ENCODE data around the gene PRC1.

PRC1 gene

GRCh38 chr15:90988296-90988695 lies 6.0 kb downstream of the PRC1 start:
- FAIRE-seq: no peak

DNA sequence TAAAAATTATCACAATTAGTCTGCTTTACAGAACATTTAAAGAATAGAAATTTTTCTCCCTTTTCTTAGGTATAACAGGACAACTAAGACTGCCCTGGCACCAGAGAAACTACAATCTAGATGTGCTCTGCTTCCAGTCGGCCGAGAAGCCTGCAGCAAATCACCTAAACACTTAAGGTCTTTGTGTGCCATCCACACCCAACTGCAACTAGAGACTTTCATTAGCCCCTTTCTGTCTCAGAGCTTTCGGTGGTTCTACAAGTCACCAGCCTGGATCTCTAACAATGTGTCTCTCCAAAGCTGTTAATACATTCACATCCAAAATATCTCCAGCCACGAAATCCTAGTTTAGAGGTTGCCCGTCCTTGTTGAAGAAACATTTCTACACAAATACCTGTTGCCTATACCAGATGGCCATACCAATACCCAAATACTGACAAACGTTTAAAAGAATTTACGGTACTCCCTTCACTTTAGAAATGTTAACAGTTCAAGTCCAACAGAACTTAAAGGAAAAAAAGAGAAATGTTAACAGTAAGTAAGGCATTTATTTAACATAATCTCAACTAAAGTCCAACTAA lies 6.7 kb downstream of the PRC1 start:
- no peak for FAIRE-seq

DNA sequence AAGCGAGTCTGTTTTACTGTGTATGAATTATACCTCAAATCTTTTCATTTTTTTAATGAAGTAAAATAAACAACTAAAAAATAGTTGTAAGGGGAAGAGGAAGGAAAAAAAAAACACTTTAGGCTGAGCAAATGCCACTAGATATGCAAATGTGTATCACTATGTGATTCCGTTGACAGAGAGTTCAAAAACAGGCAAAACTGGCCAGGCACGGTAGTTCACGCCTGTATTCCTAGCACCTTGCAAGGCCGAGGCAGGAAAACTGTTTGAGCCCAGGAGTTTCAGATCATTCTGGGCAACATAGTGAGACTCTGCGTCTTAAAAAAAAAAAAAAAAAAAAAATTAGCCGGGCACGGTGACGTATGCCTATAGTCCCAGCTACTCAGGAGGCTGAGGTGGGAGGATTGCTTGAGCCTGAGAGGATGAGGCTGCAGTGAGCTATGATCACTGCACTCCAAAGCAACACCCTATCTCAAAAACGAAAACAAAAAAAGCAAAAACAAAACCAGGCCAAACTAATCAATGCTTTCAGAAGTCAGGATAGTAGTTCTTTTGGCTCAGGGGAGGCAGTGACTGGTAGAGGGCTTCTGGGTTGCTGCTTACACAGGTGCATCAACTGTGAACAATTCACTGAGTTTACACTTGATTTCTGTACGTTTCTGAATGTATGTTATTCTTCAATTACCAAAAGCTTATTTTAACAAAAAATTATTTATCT lies 7.4 kb downstream of the PRC1 start:
- FAIRE-seq: no peak

GRCh38 chr15:90982135-90982534 lies 12.2 kb downstream of the PRC1 start:
- no peak for FAIRE-seq

DNA sequence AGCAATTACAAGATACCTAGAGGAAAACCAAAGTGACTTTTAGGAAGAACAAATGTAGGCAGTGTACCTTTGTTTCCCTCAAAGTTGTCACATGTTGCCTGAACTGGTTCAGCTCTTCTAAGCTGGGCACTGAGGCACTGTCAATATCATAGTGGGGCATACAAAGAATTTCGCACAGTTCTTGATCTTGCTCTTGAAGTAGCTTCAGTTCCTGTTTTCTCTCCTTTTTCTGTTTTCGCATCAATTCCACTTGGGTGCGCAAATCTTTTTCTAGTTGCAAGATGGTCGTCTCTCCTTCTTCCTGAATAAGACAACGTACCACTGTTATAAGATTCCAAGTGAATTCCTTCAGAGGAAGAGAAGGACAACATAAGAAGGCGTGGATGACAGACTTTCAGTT lies 12.7 kb downstream of the PRC1 start:
- FAIRE-seq: no peak

DNA sequence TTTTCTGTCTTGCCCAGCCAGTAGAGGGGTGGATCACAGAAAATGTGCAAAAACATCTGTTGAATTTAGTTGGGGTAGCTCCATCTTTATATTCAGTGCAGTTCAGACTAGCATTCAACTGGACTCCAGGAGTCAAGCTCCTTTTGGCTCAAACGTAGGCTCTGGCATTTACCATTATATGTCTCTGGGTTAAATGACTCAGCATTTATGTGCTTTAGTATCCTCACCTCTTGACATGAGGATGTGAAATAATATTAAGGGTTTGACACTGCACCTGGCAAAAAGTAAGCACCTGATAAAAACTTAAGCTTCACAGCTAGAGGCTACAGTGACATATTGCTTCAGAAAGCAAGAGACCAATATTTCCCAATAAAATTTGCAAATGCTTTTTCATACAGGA lies 14.8 kb downstream of the PRC1 start:
- no peak for FAIRE-seq

GRCh38 chr15:90974216-90974615 lies 20.1 kb downstream of the PRC1 start:
- no peak for FAIRE-seq

GRCh38 chr15:90972133-90972532 lies 22.2 kb downstream of the PRC1 start:
- no peak for FAIRE-seq

DNA sequence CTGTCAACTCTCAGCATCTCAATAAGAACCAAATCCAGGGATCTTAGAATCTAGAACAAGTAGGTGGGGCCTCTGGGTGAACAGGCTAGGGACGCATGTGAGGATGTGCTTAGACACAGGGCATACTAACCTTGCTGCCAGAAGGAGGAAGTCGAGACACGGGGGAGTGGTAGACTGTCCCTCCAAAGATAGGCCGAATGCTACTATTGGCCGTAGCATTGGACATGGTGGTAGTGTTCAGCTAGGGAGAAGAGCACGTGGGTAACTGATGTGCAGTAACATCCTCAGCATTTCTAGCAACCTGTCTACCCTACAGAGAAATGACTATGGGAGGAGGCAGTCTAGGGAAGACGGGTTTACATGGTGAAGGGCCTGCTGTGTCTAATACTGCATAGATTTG lies 24.1 kb downstream of the PRC1 start:
- no peak for FAIRE-seq

DNA sequence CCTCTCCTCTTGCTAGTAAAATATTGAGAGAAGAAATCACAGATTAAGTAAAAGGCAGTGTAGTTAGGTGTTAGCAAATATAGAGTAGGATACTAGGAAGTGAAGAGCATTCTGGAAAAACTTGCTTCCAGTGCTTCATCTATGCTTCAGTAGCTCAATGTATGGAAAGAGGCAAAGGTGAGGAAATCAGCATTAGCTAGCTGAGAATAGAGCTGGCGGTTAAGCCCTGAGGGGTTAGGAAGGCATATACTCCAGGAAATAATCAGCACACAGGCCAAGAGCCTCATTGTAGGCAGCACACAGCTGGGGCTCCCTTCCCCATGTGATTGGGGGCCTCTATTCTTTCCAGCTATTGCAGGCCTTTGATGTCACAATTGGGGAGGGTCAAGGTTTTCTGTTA lies 25.9 kb downstream of the PRC1 start:
- no peak for FAIRE-seq

GRCh38 chr15:90967206-90967605 lies 27.1 kb downstream of the PRC1 start:
- no peak for FAIRE-seq

- FAIRE-seq: no peak
Measured at GRCh38 chr15:90966262-90966661, 28.1 kb downstream of the PRC1 start.

GRCh38 chr15:90962021-90962420 lies 32.3 kb downstream of the PRC1 start:
- FAIRE-seq: no peak

- FAIRE-seq: no peak
Measured at GRCh38 chr15:90960298-90961091, 33.8 kb downstream of the PRC1 start.

DNA sequence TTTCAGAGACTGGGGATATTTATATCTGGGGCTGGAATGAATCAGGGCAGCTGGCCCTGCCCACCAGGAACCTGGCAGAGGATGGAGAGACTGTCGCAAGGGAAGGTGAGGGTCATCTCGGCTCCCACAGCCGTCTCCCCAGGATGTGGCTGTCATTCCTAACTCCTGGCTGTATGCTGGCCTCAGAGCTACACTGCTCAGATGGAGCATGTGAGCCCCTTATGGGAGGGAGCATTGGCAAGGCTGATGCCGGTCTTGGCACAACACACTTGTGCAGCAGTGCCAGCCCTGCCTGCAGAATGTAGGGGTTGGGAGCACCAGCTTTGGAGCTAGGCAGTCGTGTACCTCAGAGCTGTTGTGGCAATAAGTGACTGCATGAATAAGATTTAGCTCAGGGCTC lies 34.4 kb downstream of the PRC1 start:
- no peak for FAIRE-seq

DNA sequence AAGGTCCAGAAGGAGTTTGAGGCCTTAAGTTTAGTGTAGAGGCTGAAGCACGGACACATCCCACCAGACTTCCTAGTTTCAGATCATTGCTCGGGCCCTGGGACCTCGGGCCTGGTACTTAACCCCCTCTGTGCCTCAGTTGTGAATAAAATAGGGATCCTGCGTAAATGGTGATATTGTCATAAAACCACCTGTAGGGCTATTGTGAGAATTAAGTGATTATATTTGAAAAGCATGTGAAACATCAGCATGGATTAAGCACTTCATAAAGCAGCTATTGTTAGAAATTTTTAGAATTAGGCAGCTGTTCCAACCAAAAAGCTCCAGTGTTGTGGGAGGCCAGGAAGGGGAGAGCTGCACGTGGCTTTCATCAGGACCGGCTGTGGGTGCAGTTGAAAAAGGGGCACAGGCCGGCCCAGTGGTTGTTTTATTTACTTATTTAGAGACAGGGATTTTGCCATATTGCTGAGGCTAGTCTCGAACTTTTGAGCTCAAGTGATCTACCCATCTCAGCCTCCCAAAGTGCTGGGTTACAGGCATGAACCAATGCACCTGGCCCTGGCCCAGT lies 35.2 kb downstream of the PRC1 start:
- FAIRE-seq: no peak

DNA sequence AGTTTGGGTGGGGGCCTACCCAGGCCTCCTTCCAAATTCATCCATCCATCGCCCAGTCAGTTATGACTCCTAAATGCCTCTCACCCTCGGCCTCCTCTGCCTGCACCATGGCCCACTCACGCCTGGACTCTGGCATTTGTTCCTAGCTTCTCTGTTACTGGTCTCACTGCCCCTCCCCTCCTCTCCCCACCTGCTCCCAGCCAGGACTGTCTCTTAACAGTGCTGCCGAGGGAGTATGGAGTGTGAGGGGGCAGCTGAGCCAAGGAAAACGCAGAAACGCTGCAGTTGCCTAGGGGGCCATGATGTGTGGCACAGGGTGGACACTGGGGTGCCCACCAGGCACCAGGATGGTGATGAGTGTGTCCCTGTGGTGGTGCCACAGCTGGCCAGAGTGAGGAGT lies 36.5 kb downstream of the PRC1 start:
- FAIRE-seq: no peak

- FAIRE-seq: no peak
Measured at GRCh38 chr15:90957031-90957790, 37.1 kb downstream of the PRC1 start.

- FAIRE-seq: no peak
Measured at GRCh38 chr15:90956274-90957030, 37.9 kb downstream of the PRC1 start.

GRCh38 chr15:90955624-90956273 lies 38.6 kb downstream of the PRC1 start:
- no peak for FAIRE-seq

DNA sequence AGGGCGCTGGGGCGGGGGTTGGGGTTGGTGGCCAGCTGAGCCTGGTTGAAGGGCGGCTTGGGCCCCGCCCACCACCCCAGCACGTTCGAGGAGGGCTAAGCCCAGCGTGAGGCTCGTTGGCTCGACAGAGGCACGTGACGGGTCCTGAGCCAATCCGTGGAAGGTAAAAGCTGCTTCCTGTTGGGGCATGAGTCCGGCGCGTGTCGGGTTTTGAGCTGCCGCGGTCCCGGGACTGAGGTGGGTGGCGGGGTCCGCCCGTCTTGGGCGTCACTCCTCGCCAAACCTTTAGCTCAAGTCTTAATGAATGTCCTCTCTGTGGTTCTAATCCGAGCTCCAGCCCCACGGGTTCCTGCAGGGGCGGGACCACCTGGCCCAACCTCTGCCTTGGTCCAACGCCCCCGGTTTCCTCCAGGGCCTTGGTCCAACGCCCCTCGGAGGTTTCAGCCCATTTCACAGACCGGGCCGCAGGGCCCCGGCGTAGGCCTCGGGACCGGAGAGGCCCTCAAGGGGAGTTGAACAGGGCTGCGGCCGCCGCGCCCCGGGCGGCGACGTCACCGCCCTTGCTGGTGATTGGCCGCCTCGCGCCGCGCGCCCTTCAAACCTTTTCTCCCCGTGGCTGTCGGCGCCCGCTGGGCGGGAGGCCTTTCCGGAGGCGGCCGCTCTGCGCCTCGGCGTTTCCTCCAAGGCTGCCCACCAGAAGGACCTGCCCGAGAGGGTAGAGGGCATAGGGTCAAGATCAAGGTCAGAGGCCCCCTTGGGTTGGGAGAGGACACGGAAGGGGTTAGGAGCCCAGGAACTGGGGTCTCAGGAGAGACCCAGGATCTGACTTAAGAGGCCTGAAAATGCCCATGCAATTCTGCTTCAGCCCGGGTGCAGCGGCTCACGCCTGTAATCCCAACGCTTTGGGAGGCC lies 39.4 kb downstream of the PRC1 start, which contains the start of gene RCCD1:
TSS of gene RCCD1 (plus strand) at position 173 of the 912 bp plus-strand sequence. CDS start 1,851 bp downstream, outside the sequence.
- no peak for FAIRE-seq
